ENCODE data around the gene DCAF5. TPM values are rescaled to one million over a fixed set of nuclear protein-coding genes. Genes with fewer than 3 reads are reported as not detected.

The DCAF5 gene
- total and polyA plus RNA-seq, 3 experiments from 2014 or later = 31.2 to 91.7 (median 32.9) TPM

DNA sequence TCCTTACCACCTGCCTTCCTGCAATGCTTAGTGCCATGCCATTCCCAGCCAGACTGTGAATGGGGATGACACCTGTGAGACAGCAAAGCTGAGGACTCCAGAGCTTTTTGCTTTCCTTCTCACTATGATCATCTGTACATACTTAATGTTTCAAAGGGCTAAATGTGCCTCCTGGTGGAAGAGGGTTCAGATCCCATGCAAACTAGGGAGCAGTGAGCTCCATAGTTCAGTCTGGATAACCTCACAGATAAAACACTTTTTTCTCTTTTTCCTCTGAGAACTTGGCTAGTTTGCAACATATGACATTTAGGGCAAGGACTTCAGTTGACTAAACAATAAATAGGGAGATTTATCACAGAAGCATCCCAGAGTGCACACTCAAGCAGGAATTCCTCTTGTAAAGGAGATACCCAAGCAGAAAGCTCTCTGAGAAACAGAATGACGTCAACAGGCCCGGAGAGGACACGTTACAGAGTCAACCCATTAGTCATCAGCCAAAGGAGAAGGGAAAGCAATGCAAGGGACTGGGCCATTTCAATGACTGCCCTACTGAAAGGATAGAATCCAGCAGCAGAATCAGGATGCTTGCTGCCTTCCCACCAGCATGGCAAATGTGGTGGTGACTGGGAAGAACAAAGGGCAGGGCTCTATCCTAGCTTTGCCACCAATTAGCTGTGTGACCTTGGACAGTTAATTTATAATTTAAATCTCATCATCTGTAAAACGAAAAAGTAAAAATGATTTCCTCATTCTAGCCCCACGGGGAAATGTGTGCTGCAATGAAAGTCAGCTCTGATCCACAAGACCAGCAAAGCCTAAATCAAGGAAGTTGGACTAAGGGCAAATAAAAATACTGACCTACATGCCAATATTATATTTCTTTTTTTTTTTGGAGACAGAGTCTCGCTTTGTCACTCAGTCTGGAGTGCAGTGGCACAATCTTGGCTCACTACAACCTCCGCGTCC is 93.0 kb downstream of the DCAF5 start:
- no peak for DNase-seq
- no peak overlapping the region for H3K4me3 ChIP-seq (ENCODE audit: low read length)
- Mint-ChIP-seq H3K36me3 (peaks cover 0 to 88% (median 24%) of the 10 kb centered on the region in 3 donors), H3K27me3 (no peaks in the 10 kb centered on the region), H3K27ac (peak overlapping the region in 6 of 8 donors; percentile 9 to 66 (median 40)), H3K4me3 (no peak overlapping the region), H3K9me3 (no peaks in the 10 kb centered on the region), H3K4me1 (peaks cover 3 to 18% (median 13%) of the 10 kb centered on the region in 3 donors)
- ChIA-PET POLR2A (no interaction called here), CTCF (no interaction called here)
- no peaks in the 10 kb centered on the region for H3K9me3 ChIP-seq (ENCODE audit: low read length)
- H3K27me3 ChIP-seq (ENCODE audit: insufficient read depth, low read length, poor library complexity, severe bottlenecking) = no peaks in the 10 kb centered on the region
- no peak overlapping the region for H3K27ac ChIP-seq (ENCODE audit: low read depth, low read length)
- H3K36me3 ChIP-seq (ENCODE audit: insufficient read depth, low read length) = peaks cover 35% of the 10 kb centered on the region
- no peaks in the 10 kb centered on the region for H3K4me1 ChIP-seq (ENCODE audit: insufficient read depth, low read length)

DNA sequence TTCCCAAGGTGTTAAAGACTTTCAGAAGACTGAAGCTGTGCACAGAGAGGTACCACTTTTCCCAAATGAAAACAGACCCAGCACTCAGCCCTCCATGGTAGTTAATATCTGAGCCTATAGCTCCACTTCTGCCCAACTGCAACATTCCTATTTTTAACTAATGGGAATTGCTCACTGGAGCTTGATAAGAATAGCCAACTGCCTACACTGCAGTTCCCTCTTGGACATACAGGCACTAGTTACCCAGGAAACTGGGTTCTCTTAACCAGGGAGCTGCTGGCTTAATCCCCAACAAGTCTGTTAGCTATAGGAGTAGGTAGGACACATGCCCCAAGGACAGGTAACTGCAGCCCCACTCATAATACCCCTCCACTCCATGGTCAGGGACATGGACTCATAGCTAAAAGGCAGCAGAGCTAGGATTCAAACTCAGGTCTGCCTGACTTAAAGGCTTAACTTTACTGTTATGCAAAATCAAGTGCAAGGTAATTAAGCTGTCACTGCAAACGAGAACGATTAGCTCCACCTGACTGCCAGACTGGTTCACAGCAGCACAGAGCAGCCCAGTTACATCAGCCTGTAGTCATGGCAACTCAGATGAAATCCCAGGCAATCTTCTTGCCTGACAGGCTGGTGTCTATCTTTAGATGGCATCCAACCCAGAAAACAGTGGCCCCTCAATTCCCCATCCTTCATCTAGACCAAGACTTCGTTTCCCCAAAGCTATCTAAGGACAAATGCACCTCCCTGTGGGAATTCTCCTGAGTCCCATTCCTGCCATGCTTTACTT is 96.7 kb downstream of the DCAF5 start:
- DNase-seq = peak in 1 of 5 donors; percentile 13
- Histone ChIP-seq H3K4me1 (ENCODE audit: insufficient read depth, low read length) (no peaks in the 10 kb centered on the region), H3K36me3 (ENCODE audit: insufficient read depth, low read length) (peaks cover 43% of the 10 kb centered on the region), H3K27me3 (ENCODE audit: insufficient read depth, low read length, poor library complexity, severe bottlenecking) (no peaks in the 10 kb centered on the region), H3K27ac (ENCODE audit: low read depth, low read length) (no peak overlapping the region), H3K4me3 (ENCODE audit: low read length) (no peak overlapping the region), H3K9me3 (ENCODE audit: low read length) (no peaks in the 10 kb centered on the region)
- POLR2A ChIA-PET = no interaction called here
- Mint-ChIP-seq H3K9me3 (no peaks in the 10 kb centered on the region), H3K27ac (peak overlapping the region in 3 of 8 donors; percentile 2 to 29 (median 17)), H3K36me3 (peaks cover 0 to 88% (median 33%) of the 10 kb centered on the region in 3 donors), H3K4me3 (no peak overlapping the region), H3K27me3 (no peaks in the 10 kb centered on the region), H3K4me1 (peaks cover 3 to 10% (median 10%) of the 10 kb centered on the region in 3 donors)
- CTCF ChIA-PET = no interaction called here

DNA sequence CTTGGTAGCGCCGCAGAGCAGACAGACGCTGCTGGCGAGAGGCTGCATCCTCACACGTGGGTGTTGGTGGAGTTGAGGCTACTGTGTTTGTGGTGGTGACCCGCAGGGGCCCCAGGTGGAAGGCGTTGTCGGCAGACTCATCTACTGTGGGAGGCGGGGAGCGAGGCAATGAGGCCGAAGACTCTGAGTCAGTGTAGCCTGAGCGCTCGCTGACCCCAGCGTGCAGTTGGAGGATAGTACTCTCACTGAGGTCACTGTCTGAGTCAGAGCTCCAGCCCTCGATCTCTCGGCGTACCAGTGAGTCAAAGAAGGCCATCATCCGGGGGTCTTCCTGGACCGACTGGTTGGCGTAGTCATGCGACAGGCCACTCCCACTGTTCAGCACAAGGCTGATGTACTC is 97.8 kb downstream of the DCAF5 start:
- no peaks in the 10 kb centered on the region for H3K9me3 Mint-ChIP-seq
- no peak overlapping the region for H3K4me3 Mint-ChIP-seq
- CTCF ChIA-PET = no interaction called here
- POLR2A ChIA-PET = no interaction called here
- H3K27ac ChIP-seq (ENCODE audit: low read depth, low read length) = no peak overlapping the region
- no peaks in the 10 kb centered on the region for H3K27me3 Mint-ChIP-seq
- peaks cover 38% of the 10 kb centered on the region for H3K36me3 ChIP-seq (ENCODE audit: insufficient read depth, low read length)
- H3K36me3 Mint-ChIP-seq = peaks cover 0 to 87% (median 34%) of the 10 kb centered on the region in 3 donors
- H3K4me1 ChIP-seq (ENCODE audit: insufficient read depth, low read length) = no peaks in the 10 kb centered on the region
- H3K27me3 ChIP-seq (ENCODE audit: insufficient read depth, low read length, poor library complexity, severe bottlenecking) = no peaks in the 10 kb centered on the region
- peaks cover 3 to 10% (median 10%) of the 10 kb centered on the region in 3 donors for H3K4me1 Mint-ChIP-seq
- H3K4me3 ChIP-seq (ENCODE audit: low read length) = no peak overlapping the region
- peak overlapping the region in 1 of 8 donors; percentile 77 for H3K27ac Mint-ChIP-seq
- DNase-seq = no peak
- no peaks in the 10 kb centered on the region for H3K9me3 ChIP-seq (ENCODE audit: low read length)

GRCh38 chr14:69054030-69054429 is 98.9 kb downstream of the DCAF5 start:
- Histone ChIP-seq H3K27ac (ENCODE audit: low read depth, low read length) (no peak overlapping the region), H3K36me3 (ENCODE audit: insufficient read depth, low read length) (peaks cover 30% of the 10 kb centered on the region), H3K4me1 (ENCODE audit: insufficient read depth, low read length) (no peaks in the 10 kb centered on the region), H3K4me3 (ENCODE audit: low read length) (no peak overlapping the region), H3K27me3 (ENCODE audit: insufficient read depth, low read length, poor library complexity, severe bottlenecking) (no peaks in the 10 kb centered on the region), H3K9me3 (ENCODE audit: low read length) (no peaks in the 10 kb centered on the region)
- H3K27ac Mint-ChIP-seq = no peak overlapping the region
- H3K4me3 Mint-ChIP-seq = no peak overlapping the region
- CTCF ChIA-PET = no interaction called here
- peaks cover 0 to 79% (median 29%) of the 10 kb centered on the region in 3 donors for H3K36me3 Mint-ChIP-seq
- POLR2A ChIA-PET = no interaction called here
- DNase-seq = no peak
- H3K27me3 Mint-ChIP-seq = no peaks in the 10 kb centered on the region
- H3K9me3 Mint-ChIP-seq = no peaks in the 10 kb centered on the region
- H3K4me1 Mint-ChIP-seq = peaks cover 0 to 4% (median 3%) of the 10 kb centered on the region in 3 donors

GRCh38 chr14:69052181-69052601 is 100.7 kb downstream of the DCAF5 start:
- Histone ChIP-seq H3K27ac (ENCODE audit: low read depth, low read length) (no peak overlapping the region), H3K4me1 (ENCODE audit: insufficient read depth, low read length) (no peaks in the 10 kb centered on the region), H3K9me3 (ENCODE audit: low read length) (no peaks in the 10 kb centered on the region), H3K27me3 (ENCODE audit: insufficient read depth, low read length, poor library complexity, severe bottlenecking) (no peaks in the 10 kb centered on the region), H3K4me3 (ENCODE audit: low read length) (no peak overlapping the region), H3K36me3 (ENCODE audit: insufficient read depth, low read length) (peaks cover 30% of the 10 kb centered on the region)
- ChIA-PET POLR2A (no interaction called here), CTCF (no interaction called here)
- H3K36me3 Mint-ChIP-seq = peaks cover 0 to 63% (median 29%) of the 10 kb centered on the region in 3 donors
- H3K27me3 Mint-ChIP-seq = no peaks in the 10 kb centered on the region
- DNase-seq = no peak
- H3K27ac Mint-ChIP-seq = peak overlapping the region in 5 of 8 donors; percentile 12 to 67 (median 30)
- no peak overlapping the region for H3K4me3 Mint-ChIP-seq
- H3K4me1 Mint-ChIP-seq = peaks cover 0 to 3% (median 1%) of the 10 kb centered on the region in 3 donors
- no peaks in the 10 kb centered on the region for H3K9me3 Mint-ChIP-seq

GRCh38 chr14:69050240-69051184 is 102.4 kb downstream of the DCAF5 start:
- Histone ChIP-seq H3K36me3 (ENCODE audit: insufficient read depth, low read length) (peaks cover 28% of the 10 kb centered on the region), H3K4me1 (ENCODE audit: insufficient read depth, low read length) (no peaks in the 10 kb centered on the region), H3K27ac (ENCODE audit: low read depth, low read length) (no peak overlapping the region), H3K9me3 (ENCODE audit: low read length) (no peaks in the 10 kb centered on the region), H3K27me3 (ENCODE audit: insufficient read depth, low read length, poor library complexity, severe bottlenecking) (no peaks in the 10 kb centered on the region), H3K4me3 (ENCODE audit: low read length) (no peak overlapping the region)
- DNase-seq = no peak
- no peak overlapping the region for H3K4me3 Mint-ChIP-seq
- peak overlapping the region in 3 of 8 donors; percentile 29 to 56 (median 31) for H3K27ac Mint-ChIP-seq
- peaks cover 0 to 3% of the 10 kb centered on the region in 2 donors for H3K27me3 Mint-ChIP-seq
- H3K9me3 Mint-ChIP-seq = no peaks in the 10 kb centered on the region
- H3K4me1 Mint-ChIP-seq = peaks cover 0 to 3% (median 1%) of the 10 kb centered on the region in 3 donors
- CTCF ChIA-PET = interaction anchor here (0.9 kb wide), 1 partner anchor 139 kb away, joined by 3 read pairs; no protein-coding TSS in a partner anchor
- H3K36me3 Mint-ChIP-seq = peaks cover 0 to 46% (median 22%) of the 10 kb centered on the region in 3 donors
- POLR2A ChIA-PET = interaction anchor here (0.7 kb wide), 1 partner anchor 412 kb away, joined by 5 read pairs; no protein-coding TSS in a partner anchor

- ChIA-PET CTCF (interaction anchor here (0.9 kb wide), 1 partner anchor 139 kb away, joined by 3 read pairs; no protein-coding TSS in a partner anchor), POLR2A (interaction anchor here (0.7 kb wide), 1 partner anchor 413 kb away, joined by 5 read pairs; no protein-coding TSS in a partner anchor)
- Histone ChIP-seq H3K4me1 (ENCODE audit: insufficient read depth, low read length) (no peaks in the 10 kb centered on the region), H3K4me3 (ENCODE audit: low read length) (no peak overlapping the region), H3K36me3 (ENCODE audit: insufficient read depth, low read length) (peaks cover 21% of the 10 kb centered on the region), H3K27ac (ENCODE audit: low read depth, low read length) (no peak overlapping the region), H3K9me3 (ENCODE audit: low read length) (no peaks in the 10 kb centered on the region), H3K27me3 (ENCODE audit: insufficient read depth, low read length, poor library complexity, severe bottlenecking) (no peaks in the 10 kb centered on the region)
- Mint-ChIP-seq H3K4me1 (peaks cover 0 to 3% (median 1%) of the 10 kb centered on the region in 3 donors), H3K36me3 (peaks cover 0 to 38% (median 15%) of the 10 kb centered on the region in 3 donors), H3K9me3 (no peaks in the 10 kb centered on the region), H3K4me3 (no peak overlapping the region), H3K27ac (no peak overlapping the region), H3K27me3 (peaks cover 0 to 3% of the 10 kb centered on the region in 2 donors)
- DNase-seq = no peak
Measured at GRCh38 chr14:69049675-69050074, 103.2 kb downstream of the DCAF5 start.
